Peyer's patch (tissue), 4 donors: ENCODE results near the gene CLRN2. TPM values are rescaled to one million over a fixed set of nuclear protein-coding genes. Genes with fewer than 3 reads are reported as not detected.

Experiments used
- DNase-seq, 3 donors: peaks; one replicate each; pipeline ENCODE4 v3.0.0-alpha.2; 2017 to 2019
- H3K27ac ChIP-seq, 4 donors: fragments of 200-600 bp; sonication (generic); one replicate each; pipeline ENCODE4 v1.5.1; 2016 to 2019
- H3K27me3 ChIP-seq, 2 donors: fragments of 200-600 bp; sonication (generic); one replicate each; pipeline ENCODE4 v1.5.1; 2019
- H3K36me3 ChIP-seq, 3 donors: fragments of 200-600 bp; sonication (generic); one replicate each; pipeline ENCODE4 v1.5.1; 2016 to 2019
- H3K4me1 ChIP-seq, 4 donors: fragments of 200-600 bp; sonication (generic); one replicate each; pipeline ENCODE4 v1.5.1; 2016 to 2019
- H3K4me3 ChIP-seq, 4 donors: fragments of 200-600 bp; sonication (generic); 1 replicate in 3 of 4; 2 replicates in 1 of 4; pipeline ENCODE4 v1.5.1; 2016 to 2019; ENCODE audit warnings: mild to moderate bottlenecking in 1 of 4
- H3K9me3 ChIP-seq, 4 donors: fragments of 200-600 bp; sonication (generic); one replicate each; pipeline ENCODE4 v1.5.1; 2016 to 2019; ENCODE audit warnings: mild to moderate bottlenecking in 1 of 4
- CTCF ChIP-seq, 6 experiments: fragments of 450-650 bp in 4 of 6; fragments of 200-600 bp in 2 of 6; sonication (generic) in 1 of 6; IDR thresholded peaks; one replicate each; pipeline ENCODE4 v1.5.1; 2017 to 2019; ENCODE audit warnings: antibody characterized with exemption in 6 of 6, mild to moderate bottlenecking in 3 of 6, moderate library complexity in 1 of 6
- POLR2A ChIP-seq, 2 donors: fragments of 450-650 bp; IDR thresholded peaks; one replicate each; pipeline ENCODE4 v1.5.1; 2017; ENCODE audit warnings: antibody characterized with exemption in 2 of 2, mild to moderate bottlenecking in 2 of 2, moderate library complexity in 2 of 2
- total RNA-seq, 4 donors: library from RNA; depleted of rRNA; stranded (reverse); fragments of >200 nt; gene quantifications; one replicate each; pipeline ENCODE4 v1.1.0, GENCODE V29; 2016

The CLRN2 gene
- total RNA-seq, 4 donors from 2014 or later: not detected

- Histone ChIP-seq H3K27me3 (no peaks in the 10 kb centered on the region), H3K36me3 (no peaks in the 10 kb centered on the region), H3K4me1 (no peaks in the 10 kb centered on the region), H3K27ac (no peak overlapping the region), H3K4me3 (no peak overlapping the region), H3K9me3 (no peaks in the 10 kb centered on the region)
- TF ChIP-seq CTCF (IDR thresholded peaks at IDR 0.05) (no peak), POLR2A (IDR thresholded peaks at IDR 0.05) (no peak)
- no peak for DNase-seq
Observed at GRCh38 chr4:17523662-17524061, 8.7 kb downstream of the CLRN2 start.

GRCh38 chr4:17526695-17527477, 11.9 kb downstream of the CLRN2 start:
- Histone ChIP-seq H3K36me3 (no peaks in the 10 kb centered on the region), H3K27me3 (no peaks in the 10 kb centered on the region), H3K9me3 (no peaks in the 10 kb centered on the region), H3K4me1 (no peaks in the 10 kb centered on the region), H3K4me3 (no peak overlapping the region), H3K27ac (no peak overlapping the region)
- no peak for DNase-seq
- no peak for TF ChIP-seq CTCF (IDR thresholded peaks at IDR 0.05)
- no peak for TF ChIP-seq POLR2A (IDR thresholded peaks at IDR 0.05)

- no peaks in the 10 kb centered on the region for H3K4me1 ChIP-seq
- no peak for DNase-seq
- no peak overlapping the region for H3K27ac ChIP-seq
- no peaks in the 10 kb centered on the region for H3K36me3 ChIP-seq
- H3K9me3 ChIP-seq: no peaks in the 10 kb centered on the region
- H3K27me3 ChIP-seq: no peaks in the 10 kb centered on the region
- no peak for TF ChIP-seq CTCF (IDR thresholded peaks at IDR 0.05)
- no peak for TF ChIP-seq POLR2A (IDR thresholded peaks at IDR 0.05)
- no peak overlapping the region for H3K4me3 ChIP-seq
Observed at GRCh38 chr4:17528551-17529165, 13.7 kb downstream of the CLRN2 start.

GRCh38 chr4:17531538-17532285, 16.7 kb downstream of the CLRN2 start:
- TF ChIP-seq POLR2A (IDR thresholded peaks at IDR 0.05) (no peak), CTCF (IDR thresholded peaks at IDR 0.05) (no peak)
- no peak overlapping the region for H3K27ac ChIP-seq
- no peaks in the 10 kb centered on the region for H3K27me3 ChIP-seq
- no peaks in the 10 kb centered on the region for H3K36me3 ChIP-seq
- no peak for DNase-seq
- no peaks in the 10 kb centered on the region for H3K4me1 ChIP-seq
- no peak overlapping the region for H3K4me3 ChIP-seq
- no peaks in the 10 kb centered on the region for H3K9me3 ChIP-seq

GRCh38 chr4:17534705-17535104, 19.7 kb downstream of the CLRN2 start:
- H3K27me3 ChIP-seq: no peaks in the 10 kb centered on the region
- no peaks in the 10 kb centered on the region for H3K4me1 ChIP-seq
- no peaks in the 10 kb centered on the region for H3K36me3 ChIP-seq
- TF ChIP-seq CTCF (IDR thresholded peaks at IDR 0.05): no peak
- no peak for TF ChIP-seq POLR2A (IDR thresholded peaks at IDR 0.05)
- no peak overlapping the region for H3K4me3 ChIP-seq
- no peaks in the 10 kb centered on the region for H3K9me3 ChIP-seq
- no peak overlapping the region for H3K27ac ChIP-seq
- DNase-seq: no peak
